GM19438 (cell line): Measurements from ENCODE around the gene SEMA4F.
A peak's percentile ranks its signal among the peaks of the same experiment; 100 is the strongest.
"Not testable (repeated sequence)": the region's sequence is repeated elsewhere in the genome, so short reads cannot be mapped to it uniquely, and the experiment has no call there.

ENCODE experiments used
- ATAC-seq: cut with Tn5 transposase; IDR thresholded peaks from one replicate; pipeline ENCODE4 v1.9.1; 2021; ENCODE audit warnings: low read depth; ENCODE audit not compliant: unreplicated experiment

The SEMA4F gene, protein sequence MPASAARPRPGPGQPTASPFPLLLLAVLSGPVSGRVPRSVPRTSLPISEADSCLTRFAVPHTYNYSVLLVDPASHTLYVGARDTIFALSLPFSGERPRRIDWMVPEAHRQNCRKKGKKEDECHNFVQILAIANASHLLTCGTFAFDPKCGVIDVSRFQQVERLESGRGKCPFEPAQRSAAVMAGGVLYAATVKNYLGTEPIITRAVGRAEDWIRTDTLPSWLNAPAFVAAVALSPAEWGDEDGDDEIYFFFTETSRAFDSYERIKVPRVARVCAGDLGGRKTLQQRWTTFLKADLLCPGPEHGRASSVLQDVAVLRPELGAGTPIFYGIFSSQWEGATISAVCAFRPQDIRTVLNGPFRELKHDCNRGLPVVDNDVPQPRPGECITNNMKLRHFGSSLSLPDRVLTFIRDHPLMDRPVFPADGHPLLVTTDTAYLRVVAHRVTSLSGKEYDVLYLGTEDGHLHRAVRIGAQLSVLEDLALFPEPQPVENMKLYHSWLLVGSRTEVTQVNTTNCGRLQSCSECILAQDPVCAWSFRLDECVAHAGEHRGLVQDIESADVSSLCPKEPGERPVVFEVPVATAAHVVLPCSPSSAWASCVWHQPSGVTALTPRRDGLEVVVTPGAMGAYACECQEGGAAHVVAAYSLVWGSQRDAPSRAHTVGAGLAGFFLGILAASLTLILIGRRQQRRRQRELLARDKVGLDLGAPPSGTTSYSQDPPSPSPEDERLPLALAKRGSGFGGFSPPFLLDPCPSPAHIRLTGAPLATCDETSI

DNA sequence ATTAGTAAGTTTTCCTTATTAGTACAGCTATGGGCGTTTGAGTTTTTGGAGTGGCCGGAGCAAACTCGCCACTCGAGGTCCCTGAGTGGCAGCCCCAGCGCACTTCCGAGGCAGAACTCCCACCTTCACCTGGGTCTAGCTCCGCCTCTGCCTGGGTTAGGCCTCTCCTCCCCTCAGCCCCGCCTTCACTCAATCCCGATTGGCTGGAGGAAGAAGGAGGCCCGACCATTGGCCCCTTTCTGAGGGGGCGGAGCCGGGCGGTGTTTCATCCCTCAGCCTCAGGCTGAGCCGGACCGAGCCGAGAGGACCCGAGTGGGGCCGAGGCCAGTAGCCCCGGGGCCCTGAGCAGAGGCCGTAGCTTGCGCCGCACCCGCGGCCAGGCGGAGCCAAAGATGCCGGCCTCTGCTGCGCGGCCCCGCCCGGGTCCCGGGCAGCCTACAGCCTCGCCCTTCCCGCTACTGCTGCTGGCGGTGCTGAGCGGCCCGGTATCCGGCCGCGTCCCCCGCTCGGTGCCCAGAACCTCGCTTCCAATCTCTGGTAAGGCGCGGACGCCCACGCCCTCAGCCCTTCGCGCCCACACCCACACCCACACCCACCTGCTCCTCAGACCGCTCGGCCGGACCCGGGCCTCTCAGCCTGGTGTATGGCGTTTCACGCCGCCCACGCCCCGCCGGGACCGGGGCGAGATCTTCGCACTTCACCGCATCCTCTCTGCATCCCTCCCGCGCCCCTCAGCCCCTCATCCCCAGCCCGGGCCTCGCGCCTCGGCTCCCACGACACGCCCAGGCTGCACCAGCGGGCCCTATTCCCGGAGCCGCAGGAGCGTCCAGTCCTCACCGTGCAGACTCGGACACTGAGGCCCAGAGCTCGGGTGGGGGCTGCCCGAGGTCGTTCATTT is at the start of gene SEMA4F:
Gene SEMA4F (plus strand): TSS at position 263 of the 898 bp plus-strand sequence. CDS start 130 bp downstream, at position 393.
- peak; percentile 99 for ATAC-seq

DNA sequence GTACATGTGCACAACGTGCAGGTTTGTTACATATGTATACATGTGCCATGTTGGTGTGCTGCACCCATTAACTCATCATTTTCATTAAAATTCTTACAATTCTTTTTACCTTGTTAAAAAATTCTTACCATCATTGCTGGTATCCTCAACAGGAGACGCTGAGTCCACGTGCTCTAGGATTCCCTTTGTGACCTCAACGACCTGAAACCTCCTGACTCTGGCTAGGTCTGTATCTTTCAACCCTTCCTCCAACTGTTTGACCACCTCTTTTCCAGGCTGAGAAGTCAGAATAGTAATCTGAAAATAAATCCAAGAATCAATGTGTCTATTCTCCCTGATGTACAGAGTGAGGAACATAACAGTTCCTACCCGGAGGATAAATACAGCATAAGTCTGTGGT is 47.1 kb upstream of the SEMA4F start:
- no peak for ATAC-seq

DNA sequence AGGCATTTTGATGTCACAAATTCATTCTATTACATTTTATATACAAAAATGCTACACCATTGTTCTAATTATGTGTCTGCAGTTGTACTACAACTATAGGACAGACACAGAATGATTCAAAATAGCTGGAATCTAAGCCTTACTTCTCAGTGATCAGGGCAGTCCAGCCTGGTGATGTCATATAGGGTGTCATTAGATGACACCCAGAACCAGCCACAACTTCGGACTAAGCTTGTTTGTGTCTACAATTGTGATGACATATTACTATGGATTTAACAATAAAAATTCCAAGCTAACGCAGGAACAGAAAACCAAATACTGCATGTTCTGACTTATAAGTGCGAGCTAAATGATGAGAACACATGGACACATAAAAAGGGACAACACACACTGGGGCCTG is 36.9 kb upstream of the SEMA4F start:
- ATAC-seq: no peak

DNA sequence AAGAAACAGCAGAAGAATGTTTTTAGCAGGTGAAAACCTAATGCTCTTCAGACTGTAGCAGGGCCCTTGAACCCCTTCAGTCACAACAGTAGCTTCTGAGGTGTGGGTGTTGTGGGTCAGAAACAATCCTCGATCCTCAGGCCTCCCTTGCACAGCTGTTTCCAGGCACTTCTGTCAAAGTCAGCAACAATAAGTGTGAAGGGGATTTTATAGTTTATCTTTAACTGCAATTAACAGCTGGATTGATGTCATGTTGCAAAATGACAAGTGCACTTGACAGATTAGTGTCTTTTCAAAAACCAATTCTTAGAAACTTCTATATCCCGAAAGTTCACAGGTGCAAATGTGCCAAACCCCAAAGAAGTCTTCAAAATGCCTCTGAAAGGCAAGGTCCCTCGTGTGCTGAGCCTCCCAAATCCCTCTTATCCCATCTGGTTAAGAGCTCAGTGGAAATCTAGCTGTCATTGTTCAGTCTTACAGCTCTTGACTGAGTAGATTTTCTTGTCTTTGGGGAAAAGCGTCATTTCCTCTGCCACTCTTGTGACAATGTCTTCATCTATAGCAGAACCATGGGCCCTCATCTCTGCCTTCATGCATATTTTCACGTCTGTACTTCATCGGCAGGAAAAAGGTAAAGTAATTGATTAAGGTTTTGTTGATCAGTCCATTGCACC is 35.5 kb upstream of the SEMA4F start:
- ATAC-seq: no peak

DNA sequence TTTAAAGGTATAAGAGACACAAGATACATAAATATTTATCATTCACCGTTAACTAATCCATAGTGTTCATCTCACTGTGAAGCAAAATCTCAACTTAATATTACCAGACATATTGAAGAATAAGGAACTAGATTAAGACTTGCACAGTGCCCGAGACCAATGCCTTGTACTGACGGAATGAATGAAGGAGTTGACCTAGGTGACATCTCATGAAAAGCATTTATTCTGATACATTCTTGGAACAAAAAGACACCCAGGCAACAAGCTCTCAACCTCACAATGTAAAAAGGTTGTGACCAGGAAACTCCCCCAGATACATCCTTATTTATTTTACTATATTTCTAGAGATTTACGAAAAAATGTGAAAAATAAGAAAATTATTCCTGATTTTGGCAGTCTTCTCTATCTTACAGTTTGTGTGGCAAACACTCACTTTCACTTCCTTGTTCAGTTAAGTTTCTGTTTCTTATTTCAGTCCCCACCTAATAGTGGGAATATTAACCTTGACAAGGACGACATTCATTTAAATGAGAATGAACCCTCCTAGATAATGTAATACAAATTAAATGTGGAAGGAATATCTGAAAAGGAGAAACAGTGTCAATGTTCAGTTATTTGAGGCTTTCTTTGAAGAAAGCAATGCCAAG is 34.3 kb upstream of the SEMA4F start:
- ATAC-seq: no peak

DNA sequence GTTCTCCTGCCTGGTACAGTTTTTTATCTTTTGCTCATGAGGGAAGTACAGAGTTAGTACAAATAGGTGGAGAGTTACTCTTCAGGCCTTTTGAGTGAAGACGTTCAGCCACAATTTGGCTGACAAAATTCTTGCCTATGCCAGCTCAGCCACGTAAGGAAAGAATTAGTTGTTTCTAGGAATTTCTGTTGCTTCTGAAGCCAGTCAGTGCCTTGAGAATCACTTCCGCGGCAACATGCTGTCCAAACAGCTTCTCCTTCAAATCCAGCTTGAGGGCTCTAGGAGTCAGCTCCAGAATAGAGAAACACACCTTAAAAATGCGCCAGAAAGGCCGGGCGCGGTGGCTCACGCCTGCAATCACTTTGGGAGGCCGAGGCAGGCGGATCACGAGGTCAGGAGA is 33.4 kb upstream of the SEMA4F start:
- no peak for ATAC-seq

DNA sequence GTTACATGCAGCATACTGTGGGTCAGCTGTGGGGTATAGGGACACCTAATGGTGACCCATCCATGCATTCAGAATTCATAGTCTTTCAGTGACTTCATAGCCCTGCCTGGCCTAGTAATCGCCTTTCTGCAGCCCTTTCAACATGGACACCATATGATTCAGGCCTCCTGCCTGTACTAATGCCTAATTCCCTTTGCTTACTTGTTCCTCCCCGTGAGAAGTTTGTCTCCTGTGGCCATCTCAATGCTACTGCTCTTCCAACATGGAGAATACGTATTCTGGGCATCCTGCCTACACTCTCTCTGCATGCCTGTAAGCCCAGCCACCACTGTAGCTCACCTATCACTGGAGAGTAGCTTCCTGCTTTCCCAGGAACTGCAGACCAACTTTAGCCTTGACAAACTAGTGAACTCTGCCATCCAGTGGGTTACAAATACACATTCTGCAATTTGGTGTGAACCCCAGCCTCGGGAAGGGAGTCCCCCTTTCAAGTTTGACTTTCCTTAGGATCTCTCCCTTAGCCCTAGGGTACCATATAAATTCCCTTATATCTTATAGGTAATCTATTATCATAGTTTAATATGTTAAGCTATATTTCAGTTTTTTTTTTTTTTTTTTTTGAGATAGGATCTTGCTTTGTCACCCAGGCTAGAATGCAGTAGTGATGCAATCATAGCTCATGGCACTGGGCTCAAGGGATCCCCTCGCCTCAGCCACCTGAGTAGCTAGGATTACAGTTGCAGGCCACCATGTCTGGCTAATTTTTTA is 28.2 kb upstream of the SEMA4F start:
- no peak for ATAC-seq

DNA sequence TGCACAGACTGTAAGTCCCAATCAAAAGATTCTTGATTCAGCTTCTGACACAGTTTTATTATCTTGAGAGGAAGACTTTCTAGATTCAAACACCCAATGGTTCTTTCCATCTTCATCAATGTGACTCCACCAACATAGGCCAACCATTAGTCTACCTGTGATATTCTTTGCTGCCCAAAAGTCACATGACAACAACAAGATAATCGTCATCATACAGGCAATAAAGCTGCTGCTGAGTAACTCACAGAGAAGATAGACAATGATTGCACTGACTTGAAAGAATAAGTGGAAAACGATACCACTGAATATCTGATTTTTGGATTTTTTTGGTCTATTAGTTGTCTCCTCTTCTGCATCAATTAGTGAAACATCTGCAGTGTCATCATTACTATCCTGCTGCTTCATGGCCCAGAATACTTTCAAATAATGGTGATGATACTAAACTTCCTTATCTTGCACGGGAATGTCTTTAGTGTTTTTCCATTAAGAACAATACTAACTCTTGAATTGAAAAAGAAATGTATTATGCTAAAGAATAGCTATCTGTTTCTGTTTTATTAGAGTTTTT is 25.4 kb upstream of the SEMA4F start:
- no peak for ATAC-seq

DNA sequence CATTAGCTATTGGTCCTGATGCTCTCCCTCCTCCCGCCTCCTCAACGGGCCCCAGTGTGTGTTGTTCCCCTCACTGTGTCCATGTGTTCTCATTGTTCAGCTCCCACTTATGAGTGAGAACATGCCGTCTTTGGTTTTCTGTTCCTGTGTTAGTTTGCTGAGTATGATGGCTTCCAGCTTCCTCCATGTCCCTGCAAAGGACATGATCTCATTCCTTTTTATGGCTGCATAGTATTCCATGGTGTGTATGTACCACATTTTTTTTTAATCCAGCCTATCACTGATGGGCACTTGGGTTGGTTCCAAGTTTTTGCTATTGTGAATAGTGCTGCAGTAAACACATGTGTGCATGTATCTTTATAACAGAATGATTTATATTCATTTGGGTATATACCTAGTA is 23.6 kb upstream of the SEMA4F start:
- not testable (repeated sequence) for ATAC-seq

DNA sequence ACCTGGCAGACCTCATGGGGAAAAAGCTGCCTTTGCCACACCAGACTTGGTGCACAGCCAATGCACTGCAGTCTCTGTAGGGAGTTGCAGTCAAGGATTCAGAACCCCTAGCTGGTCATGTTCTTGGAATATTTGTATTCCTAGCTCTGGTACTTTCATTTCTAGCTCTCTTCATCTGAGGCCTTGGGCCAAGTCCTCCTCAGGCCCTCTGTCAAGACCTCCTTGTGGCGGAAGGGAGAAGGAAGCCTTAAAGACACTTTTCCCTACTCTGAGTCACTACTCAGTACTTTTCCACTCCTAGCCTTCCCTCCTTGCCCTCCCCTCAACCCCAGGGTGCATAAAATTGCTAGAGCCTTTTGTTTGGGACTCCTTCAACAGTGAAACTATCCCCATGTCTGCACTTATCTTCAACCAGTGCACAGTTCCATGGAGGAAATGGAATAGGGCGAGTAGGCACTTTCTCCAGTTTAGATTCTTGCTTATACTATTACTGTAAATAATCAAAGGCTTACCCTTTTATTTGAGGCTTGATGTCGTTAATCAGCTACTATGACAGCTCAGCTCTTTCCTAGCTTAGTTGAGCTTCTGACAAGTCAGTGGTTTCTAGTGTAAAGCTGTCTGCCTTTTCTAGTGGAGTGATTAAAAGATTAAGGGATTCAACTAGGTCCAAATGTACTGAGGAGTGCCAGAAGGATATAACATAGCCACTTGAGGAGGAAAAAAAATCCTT is 21.7 kb upstream of the SEMA4F start:
- ATAC-seq: no peak

DNA sequence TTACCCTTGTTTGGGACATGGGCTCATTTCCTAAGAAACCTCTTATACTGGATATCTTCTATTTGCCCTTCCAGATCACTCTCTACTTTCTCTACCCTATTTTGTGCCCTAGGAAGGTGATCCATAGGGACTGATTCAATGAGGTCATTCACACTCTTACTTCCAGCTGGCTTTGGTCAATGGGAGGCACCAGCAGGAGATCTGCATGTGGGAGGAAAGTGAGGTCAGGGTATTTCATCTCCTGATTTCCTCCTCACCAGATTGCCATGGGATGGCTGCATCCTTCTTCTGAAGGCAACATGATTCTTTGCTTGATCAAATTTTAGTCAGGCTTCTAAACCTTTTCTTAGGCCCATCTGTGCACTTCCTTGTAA is 21.1 kb upstream of the SEMA4F start:
- ATAC-seq: no peak

DNA sequence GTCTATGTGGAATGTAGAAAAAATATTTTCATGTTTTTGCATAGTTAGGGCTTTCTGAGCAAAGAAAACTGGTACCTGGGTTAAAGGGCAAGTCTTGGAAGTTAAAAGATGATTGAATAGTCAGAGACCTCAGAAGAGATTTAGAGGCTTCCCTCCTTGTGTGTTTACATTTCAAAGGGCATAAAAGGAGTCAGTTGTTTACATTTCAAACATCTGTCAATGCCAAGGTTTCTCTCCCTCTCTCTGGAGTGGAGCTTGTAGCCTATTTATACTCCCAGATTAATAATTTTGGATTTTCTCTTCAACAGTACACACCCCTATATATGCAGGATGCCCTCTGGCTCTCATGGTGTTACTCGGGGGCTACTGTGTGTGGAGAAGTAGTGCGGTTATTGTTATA is 14.5 kb upstream of the SEMA4F start:
- ATAC-seq: no peak

DNA sequence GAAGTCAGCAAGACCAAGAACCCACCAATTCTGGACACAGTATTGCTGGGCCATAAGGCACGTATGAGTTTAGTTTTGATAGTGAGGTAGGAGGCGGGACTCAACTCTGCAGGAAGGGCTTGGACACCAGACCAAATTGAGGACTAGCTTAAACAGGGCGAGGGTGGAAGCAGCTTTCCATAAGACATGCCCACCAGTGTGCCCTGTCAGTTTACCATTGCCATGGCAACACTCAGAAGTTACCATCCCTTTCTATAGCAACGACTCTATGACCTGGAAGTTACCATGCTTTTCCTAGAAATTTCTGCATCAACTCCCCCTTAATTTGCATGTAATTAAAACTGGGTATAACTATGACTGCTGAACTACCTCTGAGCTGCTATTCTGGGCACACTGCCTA is 8.7 kb upstream of the SEMA4F start:
- ATAC-seq: no peak

DNA sequence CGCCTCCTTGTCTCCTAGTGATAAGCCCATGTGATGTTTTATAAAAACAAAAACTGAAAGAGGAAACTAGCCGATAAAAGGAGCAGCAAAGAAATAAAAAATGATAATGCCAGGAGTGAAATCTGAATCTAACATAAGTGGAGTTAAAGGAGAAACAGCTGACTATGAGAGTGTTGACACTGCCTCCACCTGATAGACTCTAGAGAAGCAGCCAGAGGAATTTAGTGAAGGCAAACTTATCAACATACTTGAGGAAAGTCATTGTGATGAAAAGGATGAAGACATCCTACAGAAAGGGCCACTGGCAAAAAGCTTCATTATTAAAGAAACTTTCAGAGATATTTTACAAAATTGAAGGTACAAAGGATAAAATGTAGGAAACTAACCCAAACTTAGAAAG is 7.8 kb upstream of the SEMA4F start:
- no peak for ATAC-seq

DNA sequence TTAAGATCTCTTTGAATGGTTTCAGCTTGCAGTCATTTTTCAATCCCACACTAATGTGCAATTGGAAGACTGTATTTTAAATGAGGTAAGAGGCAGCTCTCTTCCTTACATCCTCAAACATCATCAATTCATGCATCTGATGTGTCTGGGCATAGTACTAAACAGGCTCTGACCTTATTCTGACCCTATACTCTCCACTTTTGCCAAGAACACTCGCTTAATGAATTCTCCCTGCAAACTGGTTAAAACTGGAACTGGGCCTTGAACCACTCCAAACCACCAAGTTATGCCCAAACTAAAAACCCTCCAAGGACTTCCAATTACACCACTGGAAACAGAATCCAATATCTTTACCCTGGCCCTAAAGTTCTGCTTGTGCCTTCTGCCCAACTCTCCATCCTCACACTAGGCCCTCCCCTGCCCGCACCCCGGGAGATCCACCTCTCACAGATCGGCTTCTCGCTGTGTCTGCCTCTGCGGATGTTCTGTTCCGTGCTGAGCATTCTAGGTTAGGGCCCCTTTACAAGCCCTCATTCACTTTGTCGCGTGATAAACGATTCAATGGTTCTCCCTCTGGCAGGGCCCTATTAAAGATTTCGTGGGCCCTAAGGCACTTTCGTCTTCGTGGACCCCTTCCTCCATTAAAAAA is 7.1 kb upstream of the SEMA4F start:
- ATAC-seq: no peak

DNA sequence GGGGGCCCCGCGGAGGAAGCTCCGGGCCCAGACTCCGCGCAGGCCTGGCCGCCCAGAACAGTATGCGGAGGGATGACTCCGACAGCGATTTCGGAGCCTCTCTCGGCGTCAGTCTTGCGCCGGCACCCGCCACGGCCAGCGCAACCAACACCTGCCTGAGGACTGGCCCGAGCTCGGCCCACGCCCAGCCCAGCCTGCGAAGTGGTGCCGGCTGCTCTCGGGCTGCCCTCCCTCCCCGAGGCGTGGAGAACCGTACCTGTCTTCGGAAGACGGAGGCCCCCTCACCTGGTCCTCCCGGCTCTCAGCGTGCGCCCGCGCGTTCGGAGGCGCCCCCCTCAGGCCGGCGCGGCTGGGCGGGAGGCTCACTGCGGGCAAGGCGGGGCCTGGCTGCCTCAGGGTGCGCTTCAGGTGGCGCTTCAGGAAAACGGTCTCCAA is 6.0 kb upstream of the SEMA4F start, which contains the start of gene M1AP:
Gene M1AP (minus strand): TSS at position 322 of the 435 bp plus-strand sequence. CDS start 8,055 bp downstream, outside the sequence.
- ATAC-seq: no peak

DNA sequence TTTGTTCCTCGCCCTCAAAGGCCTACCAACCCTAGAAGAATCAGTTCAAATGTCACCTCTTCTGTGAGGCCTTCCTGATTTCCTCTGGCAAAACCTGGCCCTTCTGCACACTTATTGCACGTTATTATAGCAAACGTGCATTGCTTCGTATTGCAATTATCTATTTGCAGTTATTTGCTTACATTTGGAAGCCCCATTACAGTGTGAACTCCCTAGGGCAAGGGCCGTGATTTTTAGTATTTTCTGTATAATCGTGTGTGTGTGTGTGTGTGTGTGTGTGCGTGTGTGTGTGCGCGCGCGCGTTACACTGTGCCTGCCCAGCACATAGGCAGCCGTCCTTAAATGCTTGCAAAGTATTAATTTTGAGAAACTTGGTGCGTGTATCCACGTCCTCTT is 460 bp upstream of the SEMA4F start:
- ATAC-seq: peak; percentile 20

DNA sequence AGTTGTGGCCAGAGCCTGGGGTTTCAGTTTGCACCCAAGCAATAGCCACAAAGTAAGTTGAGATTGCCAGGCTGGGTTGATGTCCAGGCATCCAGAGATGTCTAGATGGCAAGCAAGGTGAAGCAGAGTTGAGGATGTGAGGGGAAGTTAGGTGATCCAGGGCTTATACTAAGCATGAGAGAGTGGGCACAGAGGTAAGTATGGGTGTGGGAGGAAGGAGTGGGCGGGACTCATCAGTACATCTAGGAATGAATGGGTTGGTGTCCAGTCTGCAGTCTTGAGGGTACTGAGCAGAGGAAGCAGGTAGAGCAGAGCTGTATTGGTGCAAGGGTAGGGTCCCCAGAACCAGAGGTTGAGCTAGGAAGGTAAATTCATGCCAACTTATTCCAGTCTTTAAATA is 1.5 kb downstream of the SEMA4F start:
- no peak for ATAC-seq
